Thyroid gland (tissue), 4 donors: ENCODE results near the gene HSD17B11.

ENCODE experiments used
- POLR2A ChIP-seq, 2 donors: fragments of 450-650 bp; IDR thresholded peaks; one replicate each; pipeline ENCODE4 v1.6.1; 2017; ENCODE audit warnings: antibody characterized with exemption in 2 of 2, mild to moderate bottlenecking in 2 of 2, moderate library complexity in 1 of 2
- TF ChIP-seq, protein P1 (sequence below), 6 experiments: fragments of 200-600 bp in 3 of 6; fragments of 450-650 bp in 3 of 6; sonication (generic) in 3 of 6; IDR thresholded peaks; one replicate each; pipeline ENCODE4 v1.5.1; 2016 to 2019; ENCODE audit warnings: antibody characterized with exemption in 6 of 6, mild to moderate bottlenecking in 2 of 6, inconsistent platforms in 1 of 6, moderate library complexity in 1 of 6

DNA sequence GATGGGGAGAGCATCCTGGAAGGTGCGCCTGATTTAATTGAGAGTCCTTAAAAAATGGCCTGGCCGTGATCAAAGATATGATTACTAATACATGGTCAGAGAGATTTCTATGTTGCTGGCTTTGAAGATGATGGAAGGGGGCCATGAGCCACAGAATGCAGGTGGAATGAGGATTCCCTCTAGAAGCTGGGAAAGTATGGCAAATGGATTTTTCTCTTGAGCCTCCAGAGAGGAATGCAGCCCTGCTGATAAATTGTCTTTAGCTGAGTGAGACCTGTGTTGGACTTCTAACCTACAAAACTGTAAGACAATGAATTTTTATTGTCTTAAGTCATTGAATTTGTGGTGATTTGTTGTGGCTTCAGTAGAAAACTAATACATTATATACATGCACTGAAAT, 39.0 kb upstream of the HSD17B11 start:
- TF ChIP-seq, protein P1, sequence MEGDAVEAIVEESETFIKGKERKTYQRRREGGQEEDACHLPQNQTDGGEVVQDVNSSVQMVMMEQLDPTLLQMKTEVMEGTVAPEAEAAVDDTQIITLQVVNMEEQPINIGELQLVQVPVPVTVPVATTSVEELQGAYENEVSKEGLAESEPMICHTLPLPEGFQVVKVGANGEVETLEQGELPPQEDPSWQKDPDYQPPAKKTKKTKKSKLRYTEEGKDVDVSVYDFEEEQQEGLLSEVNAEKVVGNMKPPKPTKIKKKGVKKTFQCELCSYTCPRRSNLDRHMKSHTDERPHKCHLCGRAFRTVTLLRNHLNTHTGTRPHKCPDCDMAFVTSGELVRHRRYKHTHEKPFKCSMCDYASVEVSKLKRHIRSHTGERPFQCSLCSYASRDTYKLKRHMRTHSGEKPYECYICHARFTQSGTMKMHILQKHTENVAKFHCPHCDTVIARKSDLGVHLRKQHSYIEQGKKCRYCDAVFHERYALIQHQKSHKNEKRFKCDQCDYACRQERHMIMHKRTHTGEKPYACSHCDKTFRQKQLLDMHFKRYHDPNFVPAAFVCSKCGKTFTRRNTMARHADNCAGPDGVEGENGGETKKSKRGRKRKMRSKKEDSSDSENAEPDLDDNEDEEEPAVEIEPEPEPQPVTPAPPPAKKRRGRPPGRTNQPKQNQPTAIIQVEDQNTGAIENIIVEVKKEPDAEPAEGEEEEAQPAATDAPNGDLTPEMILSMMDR (IDR thresholded peaks at IDR 0.05): no peak
- no peak for TF ChIP-seq POLR2A (IDR thresholded peaks at IDR 0.05)
